ENCODE results near the gene DNAJC5G.
"Not testable (repeated sequence)": the region's sequence is repeated elsewhere in the genome, so short reads cannot be mapped to it uniquely, and the experiment has no call there.

- TF ChIP-seq CTCF (conservative IDR thresholded peaks at IDR 0.05); ZFX (IDR thresholded peaks at IDR 0.05): not testable (repeated sequence)
These were observed 2.4 kb upstream of the DNAJC5G start for GRCh38 chr2:27272537-27273522.
